Metanephros (tissue), 1 donor: Measurements from ENCODE around the gene NME8. TPM values are rescaled to one million over a fixed set of nuclear protein-coding genes. Genes with fewer than 3 reads are reported as not detected.

ENCODE experiments used
- total RNA-seq: library from RNA; depleted of rRNA; stranded (reverse); fragments of >200 nt; gene quantifications from one replicate; pipeline ENCODE4 v1.2.3, GENCODE V29; 2014

Gene NME8
- 1.2 TPM for total RNA-seq

GRCh38 chr7:37848297-37848696 lies at the start of gene NME8:
Gene NME8, plus strand, starts transcription at chr7:37848597. Its CDS starts 1,670 bp downstream, at chr7:37850267.

DNA sequence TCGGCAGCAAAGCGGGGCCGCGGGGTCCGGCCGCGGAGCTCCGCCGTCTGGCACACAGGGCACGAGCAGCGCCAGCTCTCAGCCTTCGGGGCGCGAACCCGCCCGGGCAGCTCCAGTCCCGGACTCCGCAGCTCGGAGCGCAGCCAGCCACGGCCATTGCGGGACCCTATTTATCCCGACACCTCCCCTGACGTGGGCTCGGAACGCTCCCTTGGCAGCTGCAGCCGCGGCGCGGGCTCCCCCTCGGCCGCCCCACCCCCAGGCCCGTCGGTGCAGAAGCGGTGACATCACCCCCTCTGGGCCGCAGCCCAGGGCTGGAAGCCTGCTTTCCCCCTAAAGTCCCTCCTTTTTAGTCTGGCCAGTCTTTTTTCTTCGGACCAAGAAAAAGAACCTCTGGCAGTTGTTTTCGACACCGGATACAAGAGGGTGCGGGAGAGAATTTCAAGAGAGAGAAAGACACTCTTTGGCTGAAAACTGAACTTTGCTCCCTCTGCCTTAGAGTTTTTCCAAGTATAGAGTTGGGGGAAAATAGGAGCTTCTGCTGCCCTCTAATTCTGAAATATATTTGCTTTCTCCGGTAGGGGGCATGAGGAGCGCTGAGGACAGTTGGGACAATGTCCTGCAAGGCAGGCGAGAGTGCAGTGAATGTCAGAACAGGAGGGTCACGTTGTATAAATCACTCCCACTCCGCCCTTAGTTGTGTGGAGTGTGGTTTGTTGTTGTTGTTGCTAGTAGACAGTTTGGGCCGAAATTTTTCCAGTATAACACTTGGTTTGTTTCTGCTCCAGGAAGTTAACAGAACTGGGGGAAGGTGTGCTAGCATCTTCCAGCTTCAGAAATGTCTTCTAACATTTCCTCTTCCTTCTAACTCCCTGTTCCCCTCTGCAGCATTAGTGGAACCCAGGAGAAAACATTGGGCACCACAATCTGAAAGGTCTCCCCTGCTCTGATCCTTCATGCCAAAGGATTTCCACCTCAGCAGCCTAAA lies 68.6 kb downstream of the NME8 start, which contains the start of gene SFRP4:
SFRP4 (minus strand) TSS at position 145 of the 988 bp plus-strand sequence. CDS start 280 bp downstream, outside the sequence.

GRCh38 chr7:37920305-37920848 lies 72.0 kb downstream of the NME8 start, which contains the start of gene EPDR1:
Gene EPDR1, plus strand, starts transcription at chr7:37920640. Its CDS starts 300 bp downstream, at chr7:37920940.

Other genes with a start within 250 kb of the NME8 start
- gene GPR141, start 164.8 kb upstream of the NME8 start, total RNA-seq, result 6.4 TPM
- 11.2 TPM for gene SFRP4, start 68.2 kb downstream of the NME8 start, total RNA-seq
- 34.3 TPM for gene EPDR1, start 72.0 kb downstream of the NME8 start, total RNA-seq